ENCODE measurements around the gene KCNN3.

GRCh38 chr1:154775621-154776605, 94.2 kb downstream of the KCNN3 start:
- TF ChIP-seq, protein P1, sequence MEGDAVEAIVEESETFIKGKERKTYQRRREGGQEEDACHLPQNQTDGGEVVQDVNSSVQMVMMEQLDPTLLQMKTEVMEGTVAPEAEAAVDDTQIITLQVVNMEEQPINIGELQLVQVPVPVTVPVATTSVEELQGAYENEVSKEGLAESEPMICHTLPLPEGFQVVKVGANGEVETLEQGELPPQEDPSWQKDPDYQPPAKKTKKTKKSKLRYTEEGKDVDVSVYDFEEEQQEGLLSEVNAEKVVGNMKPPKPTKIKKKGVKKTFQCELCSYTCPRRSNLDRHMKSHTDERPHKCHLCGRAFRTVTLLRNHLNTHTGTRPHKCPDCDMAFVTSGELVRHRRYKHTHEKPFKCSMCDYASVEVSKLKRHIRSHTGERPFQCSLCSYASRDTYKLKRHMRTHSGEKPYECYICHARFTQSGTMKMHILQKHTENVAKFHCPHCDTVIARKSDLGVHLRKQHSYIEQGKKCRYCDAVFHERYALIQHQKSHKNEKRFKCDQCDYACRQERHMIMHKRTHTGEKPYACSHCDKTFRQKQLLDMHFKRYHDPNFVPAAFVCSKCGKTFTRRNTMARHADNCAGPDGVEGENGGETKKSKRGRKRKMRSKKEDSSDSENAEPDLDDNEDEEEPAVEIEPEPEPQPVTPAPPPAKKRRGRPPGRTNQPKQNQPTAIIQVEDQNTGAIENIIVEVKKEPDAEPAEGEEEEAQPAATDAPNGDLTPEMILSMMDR (IDR thresholded peaks at IDR 0.05; ENCODE audit: insufficient read depth, low read length), result no peak
- TF ChIP-seq POLR2AphosphoS5 (IDR thresholded peaks at IDR 0.05; ENCODE audit: low read depth), result no peak
